Endothelial cell of umbilical vein (primary cell): ENCODE measurements around the gene PDCD2. TPM values are rescaled to one million over a fixed set of nuclear protein-coding genes. Genes with fewer than 3 reads are reported as not detected.

Experiments used
- BruUV-seq: library from RNA; stranded (reverse); fragments of 400-500 nt; replicated peaks from 2 replicates; lab custom pipeline; 2021; lab: Mats Ljungman, UMichigan
- CTCF ChIA-PET: fragments of 300-600, 350-600 bp; sonication (Branson Sonifier 250); formaldehyde crosslinking; loops from one replicate; lab custom pipeline; 2021; ENCODE audit warnings: antibody characterized with exemption, inconsistent platforms; lab: Charles Lee
- POLR2A ChIA-PET: fragments of 300-600, 350-600 bp; sonication (Branson Sonifier 250); formaldehyde crosslinking; loops from one replicate; lab custom pipeline; 2021; ENCODE audit warnings: antibody characterized with exemption, inconsistent platforms; lab: Charles Lee
- DNase-seq: peaks from one replicate; pipeline ENCODE4 v3.0.0-alpha.2; 2011; ENCODE audit warnings: low read depth, low spot score
- FAIRE-seq: peaks from 2 replicates; lab custom pipeline; 2011; peaks lifted over from hg19 to GRCh38; lab: Jason Lieb, UNC
- H2AFZ ChIP-seq: 2 replicates; pipeline ENCODE4 v1.6.0; 2012; ENCODE audit warnings: low read depth, low read length, control low read depth, inconsistent platforms
- H3K27ac ChIP-seq: 2 replicates; pipeline ENCODE4 v1.5.1; 2011; ENCODE audit warnings: low read depth, mild to moderate bottlenecking, control low read depth, low read length, moderate library complexity; ENCODE audit not compliant: insufficient read depth
- H3K27me3 ChIP-seq, 2 experiments: 2 replicates each; pipeline versions ENCODE4 v1.6.0 to v1.6.1; 2011; ENCODE audit warnings: low read length in 2 of 2, mixed read lengths in 1 of 2; ENCODE audit not compliant: control insufficient read depth in 2 of 2, insufficient read depth in 2 of 2
- H3K36me3 ChIP-seq, 2 experiments: 2 replicates in 1 of 2; 3 replicates in 1 of 2; pipeline ENCODE4 v1.5.1; 2011; ENCODE audit warnings: low read length in 2 of 2, mild to moderate bottlenecking in 1 of 2, moderate library complexity in 1 of 2; ENCODE audit not compliant: control insufficient read depth in 2 of 2, insufficient read depth in 2 of 2; ENCODE audit errors: extremely low read depth in 1 of 2
- H3K4me1 ChIP-seq: 3 replicates; pipeline ENCODE4 v1.5.1; 2011; ENCODE audit warnings: mild to moderate bottlenecking, low read length; ENCODE audit not compliant: control insufficient read depth, insufficient read depth; ENCODE audit errors: extremely low read depth
- H3K4me2 ChIP-seq: 2 replicates; pipeline ENCODE4 v1.6.1; 2011; ENCODE audit warnings: low read length, control low read depth, mixed read lengths; ENCODE audit not compliant: insufficient read depth
- H3K4me3 ChIP-seq, 3 experiments: fragments of 200-600 bp in 1 of 3; sonication (generic), shearing (Covaris generic) in 1 of 3; replicated peaks in 1 of 3; 2 replicates each; pipeline ENCODE4 v1.5.1; 2011 to 2016; ENCODE audit warnings: control low read depth in 3 of 3, low read length in 3 of 3, mild to moderate bottlenecking in 2 of 3, inconsistent platforms in 1 of 3, low read depth in 1 of 3, moderate library complexity in 1 of 3; ENCODE audit not compliant: insufficient read depth in 1 of 3
- H3K79me2 ChIP-seq: 2 replicates; pipeline ENCODE4 v1.6.0; 2012; ENCODE audit warnings: low read length, inconsistent platforms; ENCODE audit not compliant: control insufficient read depth, insufficient read depth
- H3K9ac ChIP-seq: replicated peaks from 2 replicates; pipeline ENCODE3; 2011; ENCODE audit warnings: low read length, control low read depth; ENCODE audit not compliant: insufficient read depth; ENCODE audit errors: extremely low read depth
- H3K9me1 ChIP-seq: replicated peaks from 3 replicates; pipeline ENCODE4 v1.6.0; 2011; ENCODE audit warnings: mild to moderate bottlenecking, low read length; ENCODE audit not compliant: control insufficient read depth, insufficient read depth; ENCODE audit errors: extremely low read depth
- H3K9me3 ChIP-seq: replicated peaks from 2 replicates; pipeline ENCODE4 v1.5.1; 2012; ENCODE audit warnings: low read length, inconsistent platforms; ENCODE audit not compliant: control insufficient read depth, insufficient read depth
- H4K20me1 ChIP-seq: replicated peaks from 2 replicates; pipeline ENCODE3; 2011; ENCODE audit warnings: mild to moderate bottlenecking, low read length; ENCODE audit not compliant: control insufficient read depth, insufficient read depth; ENCODE audit errors: extremely low read depth
- CTCF ChIP-seq, 2 donors: IDR thresholded peaks; 1 replicate in 1 of 2; 2 replicates in 1 of 2; pipeline ENCODE4 v1.5.1; 2011; ENCODE audit warnings: low read length in 2 of 2, mild to moderate bottlenecking in 2 of 2, moderate library complexity in 2 of 2, control low read depth in 1 of 2, inconsistent platforms in 1 of 2, low read depth in 1 of 2; ENCODE audit not compliant: insufficient read depth in 1 of 2; ENCODE audit errors: extremely low read depth in 1 of 2
- EZH2 ChIP-seq: IDR thresholded peaks from 2 replicates; pipeline ENCODE4 v1.6.1; 2012; ENCODE audit warnings: borderline replicate concordance, low read depth, mild to moderate bottlenecking, moderate library complexity, low read length, inconsistent platforms; ENCODE audit not compliant: severe bottlenecking
- POLR2A ChIP-seq: IDR thresholded peaks from 2 replicates; pipeline ENCODE4 v1.6.1; 2012; ENCODE audit warnings: low read depth, mild to moderate bottlenecking, control low read depth, low read length
- POLR2AphosphoS5 ChIP-seq: IDR thresholded peaks from 2 replicates; pipeline ENCODE4 v1.6.1; 2012; ENCODE audit warnings: low read depth, mild to moderate bottlenecking, control low read depth, low read length, moderate library complexity; ENCODE audit not compliant: insufficient read depth
- dilution Hi-C: fragments of 300-500 bp; cut with MboI; formaldehyde crosslinking; loops from one replicate; pipeline ENCODE4 v1.15.0; 2019; ENCODE audit warnings: low sequenced_read_pairs; ENCODE audit not compliant: extremely low pct_ligation_motif_present
- intact Hi-C: fragments of 100-400 bp; cut with micrococcal nuclease; formaldehyde crosslinking; loops from one replicate; pipeline ENCODE4 v1.10.0; 2022
- polyA plus RNA-seq, 4 experiments: library from polyadenylated mRNA; depleted of rRNA in 3 of 4; stranded (reverse) in 3 of 4; unstranded in 1 of 4; fragments of >200 nt; gene quantifications; 2 replicates each; pipeline versions ENCODE4 v1.2.1 to v1.2.3, GENCODE V29; 2011 to 2012; ENCODE audit warnings: missing spikeins in 1 of 4
- total RNA-seq: library from RNA; stranded (reverse); gene quantifications from 2 replicates; pipeline ENCODE4 v1.2.3, GENCODE V29; 2021

The PDCD2 gene
- total and polyA plus RNA-seq, 2 donors (not counting 3 experiments of a cell fraction or from before 2014, with no cell fraction given), result 53.9 to 67.8 TPM

GRCh38 chr6:170553534-170554012 lies 30.9 kb downstream of the PDCD2 start:
- no peaks in the 10 kb centered on the region for H3K27me3 ChIP-seq
- H3K9me3 ChIP-seq, result no peaks in the 10 kb centered on the region
- H3K4me1 ChIP-seq, result peaks cover 22% of the 10 kb centered on the region
- BruUV-seq, result no TSS peak
- peak overlapping the region; percentile 53 for H2AFZ ChIP-seq
- dilution Hi-C loops, result no loop called here
- peak overlapping the region; percentile 51 to 89 (median 76) for H3K4me3 ChIP-seq
- H3K79me2 ChIP-seq, result peaks cover 71% of the 10 kb centered on the region
- intact Hi-C loops, result loop anchor here (1.0 to 2.0 kb wide), 6 partner anchors 31 to 883 kb away; partner anchors contain the start of genes C6orf120, DYNLT2, ERMARD and PDCD2
- H3K27ac ChIP-seq, result peak overlapping the region; percentile 84
- ChIA-PET CTCF (interaction anchor here (1.0 kb wide), 2 partner anchors 30 to 722 kb away, joined by 5 to 6 read pairs; partner anchors contain the start of gene PDCD2), POLR2A (interaction anchor here (1.1 kb wide), 1 partner anchor 30 kb away, joined by 4 read pairs; the partner anchor contains the start of gene PDCD2)
- H3K36me3 ChIP-seq, result peaks cover 0 to 3% of the 10 kb centered on the region in 2 experiments
- peaks cover 2% of the 10 kb centered on the region for H4K20me1 ChIP-seq
- TF ChIP-seq POLR2A, result no peak
- no peak for TF ChIP-seq EZH2
- DNase-seq (no peak), FAIRE-seq (no peak)
- H3K9ac ChIP-seq, result peak overlapping the region; percentile 89
- no peaks in the 10 kb centered on the region for H3K9me1 ChIP-seq
- peak overlapping the region; percentile 81 for H3K4me2 ChIP-seq

- intact Hi-C loops (loop anchor here (1.0 kb wide), 2 partner anchors 828 to 883 kb away; no protein-coding TSS in a partner anchor), dilution Hi-C loops (no loop called here)
- Histone ChIP-seq H2AFZ (peak within 1 kb of the TSS; percentile 53), H3K27ac (peak within 1 kb of the TSS; percentile 84), H3K9me3 (no peaks in the 10 kb centered on the region), H4K20me1 (peaks cover 2% of the 10 kb centered on the region), H3K9ac (peak within 1 kb of the TSS; percentile 89), H3K4me3 (peak within 1 kb of the TSS; percentile 51 to 89 (median 76)), H3K27me3 (no peaks in the 10 kb centered on the region), H3K4me1 (peaks cover 22% of the 10 kb centered on the region), H3K4me2 (peak within 1 kb of the TSS; percentile 91), H3K79me2 (peaks cover 78% of the 10 kb centered on the region), H3K36me3 (peaks cover 2 to 3% of the 10 kb centered on the region in 2 experiments), H3K9me1 (no peaks in the 10 kb centered on the region)
- DNase-seq, result peak; percentile 94
- BruUV-seq, result TSS peak; percentile 48
- TF ChIP-seq POLR2AphosphoS5, result peak; percentile 94
- TF ChIP-seq POLR2A, result peak; percentile 95
- TF ChIP-seq CTCF (IDR thresholded peaks at IDR 0.05; ENCODE audit: extremely low read depth in 1 of 2, insufficient read depth in 1 of 2, low read depth in 1 of 2, low read length in 2 of 2), result no peak
- POLR2A ChIA-PET, result no interaction called here
- CTCF ChIA-PET, result interaction anchor here (1.9 kb wide), 1 partner anchor 23 kb away, joined by 6 read pairs; no protein-coding TSS in a partner anchor
- FAIRE-seq, result peak; percentile 95
These were observed 31.5 kb downstream of the PDCD2 start, which contains the start of gene PSMB1 for GRCh38 chr6:170552765-170553533. PSMB1 (minus strand) TSS chr6:170553307; CDS start chr6:170553242, 65 bp downstream.
